ENCODE measurements around the gene RPP14. TPM values are rescaled to one million over a fixed set of nuclear protein-coding genes. Genes with fewer than 3 reads are reported as not detected.
A peak's percentile ranks its signal among the peaks of the same experiment; 100 is the strongest.

RPP14 gene
- total and polyA plus RNA-seq, 10 of the 15 experiments (the other 5 are each of a cell fraction or from before 2014, with no cell fraction given), result 9.1 to 21.2 (median 12.7) TPM

GRCh38 chr3:58355179-58355578 lies 49.1 kb downstream of the RPP14 start:
- Histone ChIP-seq H2AFZ (ENCODE audit: control insufficient read depth, low read depth, low read length) (no peak overlapping the region), H3K4me3 (peak overlapping the region; percentile 18; the same call in 1 of the 2 replicates), H3K27ac (ENCODE audit: control insufficient read depth, insufficient read depth) (no peak overlapping the region), H3K36me3 (ENCODE audit: control insufficient read depth in 2 of 2, insufficient read depth in 2 of 2, low read length in 1 of 2) (no peaks in the 10 kb centered on the region), H3K79me2 (ENCODE audit: control insufficient read depth, insufficient read depth, low read length) (peaks cover 7% of the 10 kb centered on the region), H3K4me1 (ENCODE audit: control insufficient read depth, insufficient read depth, low read length) (peaks cover 59% of the 10 kb centered on the region), H3K9me3 (replicated peaks; ENCODE audit: control insufficient read depth, insufficient read depth, low read length) (no peaks in the 10 kb centered on the region), H3K27me3 (replicated peaks in 1 of 2; ENCODE audit: control insufficient read depth in 2 of 2, insufficient read depth in 2 of 2, low read length in 1 of 2) (no peaks in the 10 kb centered on the region), H3K4me2 (ENCODE audit: control insufficient read depth, insufficient read depth) (peak overlapping the region; percentile 9; the same call in 1 of the 2 replicates), H4K20me1 (ENCODE audit: control insufficient read depth, insufficient read depth) (no peaks in the 10 kb centered on the region), H3K9ac (ENCODE audit: control insufficient read depth, insufficient read depth, low read length) (no peak overlapping the region)
- in situ Hi-C loops (cut with MboI) (no loop called here), intact Hi-C loops (cut with micrococcal nuclease; ENCODE audit: unreplicated experiment) (no loop called here)
- ChIA-PET RAD21 (ENCODE audit: unreplicated experiment) (interaction anchor here (0.7 to 2.9 kb wide), 7 partner anchors 11 to 158 kb away, joined by 3 to 30 read pairs (median 7); partner anchors contain the start of genes HTD2 and RPP14), CTCF (interaction anchor here (0.7 to 12.5 kb wide), 9 partner anchors 9 to 177 kb away, joined by 3 to 204 read pairs (median 8); partner anchors contain the start of genes HTD2, PXK and RPP14), SMC1A (ENCODE audit: uncharacterized antibody, unreplicated experiment) (interaction anchor here (1.0 to 15.0 kb wide), 9 partner anchors 10 to 280 kb away, joined by 3 to 324 read pairs (median 5); partner anchors contain the start of genes HTD2, PXK and RPP14), POLR2A (interaction anchor here (1.8 to 12.7 kb wide), 3 partner anchors 8 to 19 kb away, joined by 9 to 221 read pairs (median 14); partner anchors contain the start of gene PXK)
- DNase-seq (ENCODE audit: low read depth, low spot score) (no peak), ATAC-seq (peak; percentile 70), FAIRE-seq (peak; percentile 38)
- no TSS peak for BruUV-seq (replicated peaks)
- 39% methylated on average over 8 of the region's 8 CpGs for WGBS (ENCODE audit: insufficient coverage, insufficient replicate concordance, low lambda C conversion rate, missing lambda C conversion rate)
- TF ChIP-seq NFYB (IDR thresholded peaks at IDR 0.05; ENCODE audit: insufficient read depth, low read depth, low read length), result no peak
- TF ChIP-seq MEF2A (IDR thresholded peaks at IDR 0.05; ENCODE audit: insufficient read depth, low read depth, low read length), result no peak
- no peak for TF ChIP-seq JUND (IDR thresholded peaks at IDR 0.05; ENCODE audit: low read depth, low read length)
- TF ChIP-seq EZH2 (IDR thresholded peaks at IDR 0.05; ENCODE audit: borderline replicate concordance, control insufficient read depth, low read depth, low read length), result no peak
- TF ChIP-seq, protein P1, sequence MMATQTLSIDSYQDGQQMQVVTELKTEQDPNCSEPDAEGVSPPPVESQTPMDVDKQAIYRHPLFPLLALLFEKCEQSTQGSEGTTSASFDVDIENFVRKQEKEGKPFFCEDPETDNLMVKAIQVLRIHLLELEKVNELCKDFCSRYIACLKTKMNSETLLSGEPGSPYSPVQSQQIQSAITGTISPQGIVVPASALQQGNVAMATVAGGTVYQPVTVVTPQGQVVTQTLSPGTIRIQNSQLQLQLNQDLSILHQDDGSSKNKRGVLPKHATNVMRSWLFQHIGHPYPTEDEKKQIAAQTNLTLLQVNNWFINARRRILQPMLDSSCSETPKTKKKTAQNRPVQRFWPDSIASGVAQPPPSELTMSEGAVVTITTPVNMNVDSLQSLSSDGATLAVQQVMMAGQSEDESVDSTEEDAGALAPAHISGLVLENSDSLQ (IDR thresholded peaks at IDR 0.05), result no peak
- TF ChIP-seq POLR2AphosphoS2 (IDR thresholded peaks at IDR 0.05; ENCODE audit: low read depth, low read length), result no peak
- TF ChIP-seq NBN (IDR thresholded peaks at IDR 0.05), result 0 out of 2 replicates have a peak, but pooled peaks have one; percentile 14
- TF ChIP-seq, protein P2, sequence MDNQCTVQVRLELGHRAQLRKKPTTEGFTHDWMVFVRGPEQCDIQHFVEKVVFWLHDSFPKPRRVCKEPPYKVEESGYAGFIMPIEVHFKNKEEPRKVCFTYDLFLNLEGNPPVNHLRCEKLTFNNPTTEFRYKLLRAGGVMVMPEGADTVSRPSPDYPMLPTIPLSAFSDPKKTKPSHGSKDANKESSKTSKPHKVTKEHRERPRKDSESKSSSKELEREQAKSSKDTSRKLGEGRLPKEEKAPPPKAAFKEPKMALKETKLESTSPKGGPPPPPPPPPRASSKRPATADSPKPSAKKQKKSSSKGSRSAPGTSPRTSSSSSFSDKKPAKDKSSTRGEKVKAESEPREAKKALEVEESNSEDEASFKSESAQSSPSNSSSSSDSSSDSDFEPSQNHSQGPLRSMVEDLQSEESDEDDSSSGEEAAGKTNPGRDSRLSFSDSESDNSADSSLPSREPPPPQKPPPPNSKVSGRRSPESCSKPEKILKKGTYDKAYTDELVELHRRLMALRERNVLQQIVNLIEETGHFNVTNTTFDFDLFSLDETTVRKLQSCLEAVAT (IDR thresholded peaks at IDR 0.05), result no peak
- TF ChIP-seq SPI1 (IDR thresholded peaks at IDR 0.05; ENCODE audit: borderline replicate concordance, insufficient read depth, low read depth, low read length), result peak; percentile 78; the same call in 1 of the 2 replicates
- TF ChIP-seq MAX (IDR thresholded peaks at IDR 0.05; ENCODE audit: low read depth, low read length), result no peak
- TF ChIP-seq, protein P3, sequence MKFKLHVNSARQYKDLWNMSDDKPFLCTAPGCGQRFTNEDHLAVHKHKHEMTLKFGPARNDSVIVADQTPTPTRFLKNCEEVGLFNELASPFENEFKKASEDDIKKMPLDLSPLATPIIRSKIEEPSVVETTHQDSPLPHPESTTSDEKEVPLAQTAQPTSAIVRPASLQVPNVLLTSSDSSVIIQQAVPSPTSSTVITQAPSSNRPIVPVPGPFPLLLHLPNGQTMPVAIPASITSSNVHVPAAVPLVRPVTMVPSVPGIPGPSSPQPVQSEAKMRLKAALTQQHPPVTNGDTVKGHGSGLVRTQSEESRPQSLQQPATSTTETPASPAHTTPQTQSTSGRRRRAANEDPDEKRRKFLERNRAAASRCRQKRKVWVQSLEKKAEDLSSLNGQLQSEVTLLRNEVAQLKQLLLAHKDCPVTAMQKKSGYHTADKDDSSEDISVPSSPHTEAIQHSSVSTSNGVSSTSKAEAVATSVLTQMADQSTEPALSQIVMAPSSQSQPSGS (IDR thresholded peaks at IDR 0.05; ENCODE audit: low read length), result no peak
- TF ChIP-seq ZNF687 (IDR thresholded peaks at IDR 0.05), result no peak
- TF ChIP-seq HDAC2 (IDR thresholded peaks at IDR 0.05), result no peak
- peak; percentile 40; the same call in 1 of the 2 replicates for TF ChIP-seq BCL11A (IDR thresholded peaks at IDR 0.05; ENCODE audit: low read depth, low read length)

Data from GM12878 (cell line).